OCI-LY3 (cell line): ENCODE measurements around the gene DOCK8.

Experiments used
- H2AFZ ChIP-seq: fragments of 200-600, 300-600 bp; shearing (Covaris generic); 2 replicates; pipeline ENCODE4 v1.6.0; 2014; ENCODE audit warnings: antibody characterized with exemption, low read depth, low read length
- H3K27ac ChIP-seq: fragments of 200-600, 300-600 bp; sonication (generic); 2 replicates; pipeline ENCODE4 v1.5.1; 2014; ENCODE audit warnings: mild to moderate bottlenecking, low read length, moderate library complexity, mixed read lengths
- H3K27me3 ChIP-seq: fragments of 200-600, 300-600 bp; sonication (generic); 2 replicates; pipeline ENCODE4 v1.6.1; 2014; ENCODE audit warnings: low read depth, low read length, mixed read lengths
- H3K36me3 ChIP-seq: fragments of 200-600, 300-600 bp; sonication (generic); replicated peaks from 2 replicates; pipeline ENCODE3; 2014; ENCODE audit warnings: low read depth, low read length, mixed read lengths
- H3K4me1 ChIP-seq: fragments of 300-600, 200-600 bp; sonication (generic); 2 replicates; pipeline ENCODE4 v1.6.1; 2014; ENCODE audit warnings: low read length, mixed read lengths
- H3K4me2 ChIP-seq: fragments of 200-600, 300-600 bp; sonication (generic); 2 replicates; pipeline ENCODE4 v1.6.1; 2014; ENCODE audit warnings: low read length, mixed read lengths
- H3K4me3 ChIP-seq: fragments of 300-600, 200-600 bp; sonication (generic); 2 replicates; pipeline ENCODE4 v1.5.1; 2014; ENCODE audit warnings: antibody characterized with exemption, mild to moderate bottlenecking, low read length, moderate library complexity
- H3K79me2 ChIP-seq: fragments of 300-600, 200-600 bp; shearing (Covaris generic); 2 replicates; pipeline ENCODE4 v1.6.1; 2014; ENCODE audit warnings: mild to moderate bottlenecking, low read length, mixed read lengths
- H3K9ac ChIP-seq: fragments of 300-600, 200-600 bp; shearing (Covaris generic); 2 replicates; pipeline ENCODE4 v1.6.0; 2014; ENCODE audit warnings: mild to moderate bottlenecking, low read length, moderate library complexity
- H3K9me3 ChIP-seq: fragments of 200-600, 300-600 bp; shearing (Covaris generic); 2 replicates; pipeline ENCODE4 v1.6.1; 2014; ENCODE audit warnings: low read length, mixed read lengths; ENCODE audit not compliant: insufficient read depth
- H4K20me1 ChIP-seq: fragments of 200-600, 300-600 bp; sonication (generic); 2 replicates; pipeline ENCODE4 v1.6.1; 2016; ENCODE audit warnings: low read length, mixed read lengths; ENCODE audit not compliant: insufficient read depth
- CTCF ChIP-seq: fragments of 200-600, 300-600 bp; sonication (generic); IDR thresholded peaks from 2 replicates; pipeline ENCODE4 v1.5.1; 2014; ENCODE audit warnings: antibody characterized with exemption, low read length, low read depth
- EZH2phosphoT487 ChIP-seq: fragments of 200-600 bp; shearing (Covaris generic); IDR thresholded peaks from 2 replicates; pipeline ENCODE4 v1.6.1; 2018; ENCODE audit warnings: antibody characterized with exemption, mixed run types, low read depth

The DOCK8 gene

GRCh38 chr9:463455-464171 is 248.9 kb downstream of the DOCK8 start:
- Histone ChIP-seq H3K9me3 (no peaks in the 10 kb centered on the region), H3K4me2 (no peak overlapping the region), H3K36me3 (peaks cover 21% of the 10 kb centered on the region), H4K20me1 (no peaks in the 10 kb centered on the region), H3K79me2 (no peaks in the 10 kb centered on the region), H3K27ac (no peak overlapping the region), H3K27me3 (no peaks in the 10 kb centered on the region), H3K9ac (no peak overlapping the region), H3K4me1 (peaks cover 15% of the 10 kb centered on the region), H2AFZ (no peak overlapping the region), H3K4me3 (no peak overlapping the region)
- TF ChIP-seq CTCF: no peak

- H3K27ac ChIP-seq: no peak overlapping the region
These were observed 252.1 kb downstream of the DOCK8 start for GRCh38 chr9:466747-467146.

GRCh38 chr9:468766-469426 is 254.2 kb downstream of the DOCK8 start:
- Histone ChIP-seq H3K4me1 (peaks cover 22% of the 10 kb centered on the region), H4K20me1 (no peaks in the 10 kb centered on the region), H2AFZ (peak overlapping the region; percentile 98), H3K36me3 (peaks cover 4% of the 10 kb centered on the region), H3K27ac (peak overlapping the region; percentile 95), H3K9ac (peak overlapping the region; percentile 73), H3K4me2 (peak overlapping the region; percentile 92), H3K79me2 (no peaks in the 10 kb centered on the region; the same call in 1 of the 2 replicates), H3K9me3 (no peaks in the 10 kb centered on the region), H3K4me3 (peak overlapping the region; percentile 86), H3K27me3 (no peaks in the 10 kb centered on the region)
- TF ChIP-seq EZH2phosphoT487 (no peak), CTCF (no peak)

More at GRCh38 chr9:466747-467146, 252.1 kb downstream of the DOCK8 start:
- H3K4me3 ChIP-seq: no peak overlapping the region
- no peak overlapping the region for H2AFZ ChIP-seq
- H3K27me3 ChIP-seq: no peaks in the 10 kb centered on the region
- TF ChIP-seq EZH2phosphoT487 (no peak), CTCF (no peak)
- H3K4me2 ChIP-seq: no peak overlapping the region
- no peaks in the 10 kb centered on the region for H3K9me3 ChIP-seq
- peaks cover 21% of the 10 kb centered on the region for H3K36me3 ChIP-seq
- peaks cover 25% of the 10 kb centered on the region for H3K4me1 ChIP-seq
- no peak overlapping the region for H3K9ac ChIP-seq
- no peaks in the 10 kb centered on the region; the same call in 1 of the 2 replicates for H3K79me2 ChIP-seq
- H4K20me1 ChIP-seq: no peaks in the 10 kb centered on the region
